OCI-LY7 (cell line): ENCODE results near the gene PCNT. TPM values are rescaled to one million over a fixed set of nuclear protein-coding genes. Genes with fewer than 3 reads are reported as not detected.

Experiments
- BruUV-seq: library from RNA; stranded (reverse); fragments of 400-500 nt; replicated peaks from 2 replicates; lab custom pipeline; 2021; lab: Mats Ljungman, UMichigan
- CTCF ChIA-PET: fragments of 300-600 bp; sonication (Branson Sonifier 250); formaldehyde crosslinking; loops from one replicate; lab custom pipeline; 2022; ENCODE audit warnings: antibody characterized with exemption; ENCODE audit not compliant: unreplicated experiment; lab: Charles Lee
- POLR2A ChIA-PET: fragments of 300-600 bp; sonication (Branson Sonifier 250); formaldehyde crosslinking; loops from one replicate; lab custom pipeline; 2022; ENCODE audit warnings: antibody characterized with exemption; lab: Charles Lee
- DNase-seq: peaks from one replicate; pipeline ENCODE4 v3.0.0-alpha.2; 2015; ENCODE audit warnings: low spot score
- H2AFZ ChIP-seq: fragments of 200-600 bp; sonication (generic), shearing (Covaris generic); 2 replicates; pipeline ENCODE4 v1.6.1; 2014; ENCODE audit warnings: mild to moderate bottlenecking, antibody characterized with exemption, low read length, moderate library complexity
- H3K27ac ChIP-seq: fragments of 200-600 bp; sonication (generic); 2 replicates; pipeline ENCODE4 v1.5.1; 2014; ENCODE audit warnings: mixed run types, low read depth, mild to moderate bottlenecking, moderate library complexity, low read length, inconsistent platforms; ENCODE audit not compliant: poor library complexity, severe bottlenecking
- H3K36me3 ChIP-seq: fragments of 200-600 bp; sonication (generic); 2 replicates; pipeline ENCODE4 v1.6.1; 2014; ENCODE audit warnings: mild to moderate bottlenecking, antibody characterized with exemption, low read length, moderate library complexity, mixed read lengths; ENCODE audit not compliant: insufficient read depth
- H3K4me1 ChIP-seq: fragments of 200-600 bp; sonication (generic); 2 replicates; pipeline ENCODE4 v1.5.1; 2014; ENCODE audit warnings: mild to moderate bottlenecking, low read length; ENCODE audit not compliant: insufficient read depth, poor library complexity, severe bottlenecking
- H3K4me2 ChIP-seq: fragments of 200-600 bp; sonication (generic); 2 replicates; pipeline ENCODE4 v1.6.1; 2014; ENCODE audit warnings: mild to moderate bottlenecking, low read length
- H3K4me3 ChIP-seq: fragments of 200-600 bp; sonication (generic); 2 replicates; pipeline ENCODE4 v1.5.1; 2014; ENCODE audit warnings: mild to moderate bottlenecking, low read depth, low read length; ENCODE audit not compliant: poor library complexity, severe bottlenecking
- H3K79me2 ChIP-seq: fragments of 200-600 bp; sonication (generic); 2 replicates; pipeline ENCODE4 v1.6.1; 2016; ENCODE audit warnings: low read depth, mild to moderate bottlenecking, low read length, moderate library complexity, mixed read lengths; ENCODE audit not compliant: insufficient read depth
- H3K9me2 ChIP-seq: fragments of 200-600 bp; sonication (generic); 2 replicates; pipeline ENCODE4 v1.6.1; 2016; ENCODE audit warnings: mild to moderate bottlenecking, low read length, mixed read lengths; ENCODE audit not compliant: insufficient read depth
- H3K9me3 ChIP-seq: fragments of 200-600 bp; sonication (generic); 2 replicates; pipeline ENCODE4 v1.6.1; 2014; ENCODE audit warnings: mild to moderate bottlenecking, mixed run types, low read length, mixed read lengths
- H4K20me1 ChIP-seq: fragments of 200-600 bp; sonication (generic); 2 replicates; pipeline ENCODE4 v1.6.1; 2014; ENCODE audit warnings: mild to moderate bottlenecking, antibody characterized with exemption, low read length, moderate library complexity, mixed read lengths; ENCODE audit not compliant: insufficient read depth
- EZH2phosphoT487 ChIP-seq: fragments of 200-600 bp; sonication (generic); IDR thresholded peaks from 2 replicates; pipeline ENCODE4 v1.6.1; 2018; ENCODE audit warnings: low read depth, borderline replicate concordance, mild to moderate bottlenecking, mixed run types, antibody characterized with exemption, low read length, moderate library complexity, mixed read lengths
- intact Hi-C: fragments of 100-400 bp; cut with micrococcal nuclease; formaldehyde crosslinking; loops from one replicate; pipeline ENCODE4 v1.10.0; 2022; ENCODE audit not compliant: unreplicated experiment
- total RNA-seq, 2 experiments: library from RNA; depleted of rRNA in 1 of 2; stranded (reverse); fragments of >200 nt in 1 of 2; shearing (Covaris generic) in 1 of 2; gene quantifications; 2 replicates each; pipeline ENCODE4 v1.2.3, GENCODE V29; 2014 to 2022
- TF ChIP-seq, protein P1 (sequence below): fragments of 200-600 bp; sonication (generic); conservative IDR thresholded peaks from 2 replicates; pipeline ENCODE4 v1.5.1; 2014; ENCODE audit warnings: mild to moderate bottlenecking, antibody characterized with exemption, low read length, moderate library complexity, mixed read lengths

Gene PCNT
- total RNA-seq, 2 experiments from 2014 or later = 48.4 to 84.1 TPM

GRCh38 chr21:46390603-46391545 lies 66.9 kb downstream of the PCNT start:
- no peak overlapping the region for H3K27ac ChIP-seq
- no peaks in the 10 kb centered on the region for H3K4me1 ChIP-seq
- H3K79me2 ChIP-seq = no peaks in the 10 kb centered on the region
- H3K36me3 ChIP-seq = peaks cover 76% of the 10 kb centered on the region
- CTCF ChIA-PET = no interaction called here
- H3K9me2 ChIP-seq = no peaks in the 10 kb centered on the region
- H4K20me1 ChIP-seq = no peaks in the 10 kb centered on the region
- H3K9me3 ChIP-seq = no peaks in the 10 kb centered on the region
- H2AFZ ChIP-seq = no peak overlapping the region
- no peak overlapping the region for H3K4me3 ChIP-seq
- POLR2A ChIA-PET = no interaction called here
- H3K4me2 ChIP-seq = no peak overlapping the region
- no TSS peak for BruUV-seq
- intact Hi-C loops = no loop called here
- no peak for TF ChIP-seq EZH2phosphoT487
- TF ChIP-seq, protein P1, sequence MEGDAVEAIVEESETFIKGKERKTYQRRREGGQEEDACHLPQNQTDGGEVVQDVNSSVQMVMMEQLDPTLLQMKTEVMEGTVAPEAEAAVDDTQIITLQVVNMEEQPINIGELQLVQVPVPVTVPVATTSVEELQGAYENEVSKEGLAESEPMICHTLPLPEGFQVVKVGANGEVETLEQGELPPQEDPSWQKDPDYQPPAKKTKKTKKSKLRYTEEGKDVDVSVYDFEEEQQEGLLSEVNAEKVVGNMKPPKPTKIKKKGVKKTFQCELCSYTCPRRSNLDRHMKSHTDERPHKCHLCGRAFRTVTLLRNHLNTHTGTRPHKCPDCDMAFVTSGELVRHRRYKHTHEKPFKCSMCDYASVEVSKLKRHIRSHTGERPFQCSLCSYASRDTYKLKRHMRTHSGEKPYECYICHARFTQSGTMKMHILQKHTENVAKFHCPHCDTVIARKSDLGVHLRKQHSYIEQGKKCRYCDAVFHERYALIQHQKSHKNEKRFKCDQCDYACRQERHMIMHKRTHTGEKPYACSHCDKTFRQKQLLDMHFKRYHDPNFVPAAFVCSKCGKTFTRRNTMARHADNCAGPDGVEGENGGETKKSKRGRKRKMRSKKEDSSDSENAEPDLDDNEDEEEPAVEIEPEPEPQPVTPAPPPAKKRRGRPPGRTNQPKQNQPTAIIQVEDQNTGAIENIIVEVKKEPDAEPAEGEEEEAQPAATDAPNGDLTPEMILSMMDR = no peak
- DNase-seq = no peak

GRCh38 chr21:46391773-46392172 lies 67.8 kb downstream of the PCNT start:
- ChIA-PET CTCF (no interaction called here), POLR2A (no interaction called here)
- Histone ChIP-seq H3K4me3 (no peak overlapping the region), H3K4me1 (no peaks in the 10 kb centered on the region), H3K4me2 (no peak overlapping the region), H2AFZ (no peak overlapping the region), H3K36me3 (peaks cover 74% of the 10 kb centered on the region), H3K79me2 (no peaks in the 10 kb centered on the region), H3K9me2 (no peaks in the 10 kb centered on the region), H3K9me3 (no peaks in the 10 kb centered on the region), H3K27ac (no peak overlapping the region), H4K20me1 (no peaks in the 10 kb centered on the region)
- BruUV-seq = no TSS peak
- intact Hi-C loops = no loop called here
- no peak for DNase-seq
- TF ChIP-seq, protein P1 = no peak
- no peak for TF ChIP-seq EZH2phosphoT487

- Histone ChIP-seq H2AFZ (no peak overlapping the region), H3K9me3 (no peaks in the 10 kb centered on the region), H3K4me2 (no peak overlapping the region), H3K4me1 (no peaks in the 10 kb centered on the region), H4K20me1 (no peaks in the 10 kb centered on the region), H3K4me3 (no peak overlapping the region), H3K27ac (no peak overlapping the region), H3K36me3 (peaks cover 77% of the 10 kb centered on the region), H3K9me2 (no peaks in the 10 kb centered on the region), H3K79me2 (no peaks in the 10 kb centered on the region)
- CTCF ChIA-PET = no interaction called here
- no peak for TF ChIP-seq EZH2phosphoT487
- TF ChIP-seq, protein P1 = no peak
- BruUV-seq = no TSS peak
- POLR2A ChIA-PET = no interaction called here
- DNase-seq = no peak
- intact Hi-C loops = no loop called here
Measured at GRCh38 chr21:46392921-46393320, 69.0 kb downstream of the PCNT start.
